Esophagus squamous epithelium (tissue), 5 donors: Measurements from ENCODE around the gene CALHM6. TPM values are rescaled to one million over a fixed set of nuclear protein-coding genes. Genes with fewer than 3 reads are reported as not detected.

ENCODE experiments used
- DNase-seq: peaks from one replicate; lab custom pipeline; 2025; lab: John Stamatoyannopoulos, UW
- H3K27ac ChIP-seq, 4 donors: fragments of 200-600 bp; sonication (generic); one replicate each; pipeline ENCODE4 v1.5.1; 2016 to 2019; ENCODE audit warnings: mild to moderate bottlenecking in 1 of 4
- H3K27me3 ChIP-seq, 4 donors: fragments of 200-600 bp; sonication (generic); 1 replicate in 3 of 4; 2 replicates in 1 of 4; pipeline versions ENCODE4 v1.5.1 to v1.6.0; 2017 to 2021; ENCODE audit warnings: antibody characterized with exemption in 1 of 4
- H3K36me3 ChIP-seq, 3 donors: fragments of 200-600 bp; sonication (generic); one replicate each; pipeline ENCODE4 v1.5.1; 2016 to 2019
- H3K4me1 ChIP-seq, 3 donors: fragments of 200-600 bp; sonication (generic); one replicate each; pipeline ENCODE4 v1.5.1; 2017 to 2019
- H3K4me3 ChIP-seq, 4 donors: fragments of 200-600 bp; sonication (generic); 1 replicate in 3 of 4; 2 replicates in 1 of 4; pipeline ENCODE4 v1.5.1; 2016 to 2019; ENCODE audit warnings: mild to moderate bottlenecking in 2 of 4, moderate library complexity in 1 of 4
- H3K9me3 ChIP-seq, 3 donors: fragments of 200-600 bp; sonication (generic); one replicate each; pipeline ENCODE4 v1.5.1; 2016 to 2019
- POLR2A ChIP-seq, 4 donors: fragments of 450-650 bp; IDR thresholded peaks; one replicate each; pipeline ENCODE4 v1.6.1; 2017; ENCODE audit warnings: antibody characterized with exemption in 4 of 4, mild to moderate bottlenecking in 4 of 4, moderate library complexity in 3 of 4
- WGBS, 2 donors: methylation state at CpG; one replicate each; pipeline ENCODE4 v1.1.5; 2018; 5-methylcytosine and 5-hydroxymethylcytosine counted together
- intact Hi-C: fragments of 100-400 bp; cut with DNase I; formaldehyde crosslinking; loops from one replicate; pipeline ENCODE4 v1.15.0; 2022
- total RNA-seq, 4 donors: library from RNA; depleted of rRNA; stranded (reverse); fragments of >200 nt; gene quantifications; one replicate each; pipeline ENCODE4 v1.1.0, GENCODE V29; 2016
- TF ChIP-seq, protein P1 (sequence below), 6 experiments: fragments of 450-650 bp in 4 of 6; fragments of 200-600 bp in 2 of 6; sonication (generic) in 2 of 6; IDR thresholded peaks; one replicate each; pipeline ENCODE4 v1.5.1; 2016 to 2019; ENCODE audit warnings: antibody characterized with exemption in 6 of 6, mild to moderate bottlenecking in 4 of 6, moderate library complexity in 4 of 6
- donor health status: DM: yes; HTN: yes; CAD: no.

The CALHM6 gene
- total RNA-seq, 4 donors from 2014 or later = 1.4 to 7.8 (median 3.6) TPM

DNA sequence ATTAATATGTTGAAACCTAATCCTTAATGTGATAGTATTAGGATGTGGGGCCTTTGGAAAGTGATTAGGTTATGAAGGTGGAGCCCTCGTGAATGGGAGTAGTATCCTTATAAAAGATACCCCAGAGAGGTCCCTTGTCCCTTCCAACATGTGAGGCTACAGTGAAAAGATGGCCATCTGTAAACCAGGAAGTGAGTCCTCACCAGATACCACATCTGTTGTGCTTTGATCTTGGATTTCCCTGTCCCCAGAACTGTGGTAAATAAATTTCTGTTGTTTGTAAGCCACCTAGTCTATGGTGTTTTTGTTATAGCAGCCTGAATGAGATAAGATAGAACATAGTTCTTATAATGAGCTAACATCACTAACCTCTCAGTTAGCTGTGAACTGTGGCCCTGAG lies 16.6 kb upstream of the CALHM6 start:
- intact Hi-C loops = no loop called here
- no peaks in the 10 kb centered on the region for H3K9me3 ChIP-seq
- DNase-seq = no peak
- no peak overlapping the region for H3K4me3 ChIP-seq
- TF ChIP-seq, protein P1, sequence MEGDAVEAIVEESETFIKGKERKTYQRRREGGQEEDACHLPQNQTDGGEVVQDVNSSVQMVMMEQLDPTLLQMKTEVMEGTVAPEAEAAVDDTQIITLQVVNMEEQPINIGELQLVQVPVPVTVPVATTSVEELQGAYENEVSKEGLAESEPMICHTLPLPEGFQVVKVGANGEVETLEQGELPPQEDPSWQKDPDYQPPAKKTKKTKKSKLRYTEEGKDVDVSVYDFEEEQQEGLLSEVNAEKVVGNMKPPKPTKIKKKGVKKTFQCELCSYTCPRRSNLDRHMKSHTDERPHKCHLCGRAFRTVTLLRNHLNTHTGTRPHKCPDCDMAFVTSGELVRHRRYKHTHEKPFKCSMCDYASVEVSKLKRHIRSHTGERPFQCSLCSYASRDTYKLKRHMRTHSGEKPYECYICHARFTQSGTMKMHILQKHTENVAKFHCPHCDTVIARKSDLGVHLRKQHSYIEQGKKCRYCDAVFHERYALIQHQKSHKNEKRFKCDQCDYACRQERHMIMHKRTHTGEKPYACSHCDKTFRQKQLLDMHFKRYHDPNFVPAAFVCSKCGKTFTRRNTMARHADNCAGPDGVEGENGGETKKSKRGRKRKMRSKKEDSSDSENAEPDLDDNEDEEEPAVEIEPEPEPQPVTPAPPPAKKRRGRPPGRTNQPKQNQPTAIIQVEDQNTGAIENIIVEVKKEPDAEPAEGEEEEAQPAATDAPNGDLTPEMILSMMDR (IDR thresholded peaks at IDR 0.05) = no peak
- TF ChIP-seq POLR2A (IDR thresholded peaks at IDR 0.05) = no peak
- H3K27me3 ChIP-seq = no peaks in the 10 kb centered on the region
- no peak overlapping the region for H3K27ac ChIP-seq
- H3K4me1 ChIP-seq = no peaks in the 10 kb centered on the region
- WGBS, 2 donors = 71 to 90% methylated on average over 1 of the region's 1 CpG
- no peaks in the 10 kb centered on the region for H3K36me3 ChIP-seq

DNA sequence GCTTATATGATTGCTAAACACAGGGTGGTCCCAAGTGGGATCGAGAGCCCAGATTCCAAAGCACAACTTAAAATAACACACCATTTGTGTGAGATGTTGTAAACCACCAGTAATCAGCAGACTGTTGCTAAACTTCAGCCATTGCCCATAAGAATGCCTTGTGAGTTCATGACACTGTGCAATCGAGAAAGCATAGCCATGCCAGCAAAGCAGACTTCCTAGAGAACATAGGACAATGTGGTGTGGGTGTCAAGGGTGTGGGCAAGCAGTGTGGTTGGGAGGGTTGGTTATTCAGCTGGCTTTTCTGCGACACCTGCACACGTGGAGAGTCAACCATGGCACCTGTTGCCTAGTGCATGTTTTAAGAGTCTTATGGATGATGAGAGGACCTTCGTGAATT lies 16.1 kb upstream of the CALHM6 start:
- no peaks in the 10 kb centered on the region for H3K27me3 ChIP-seq
- H3K27ac ChIP-seq = no peak overlapping the region
- no peaks in the 10 kb centered on the region for H3K9me3 ChIP-seq
- 53 to 59% methylated on average over 5 of the region's 5 CpGs for WGBS, 2 donors
- no peaks in the 10 kb centered on the region for H3K4me1 ChIP-seq
- H3K36me3 ChIP-seq = no peaks in the 10 kb centered on the region
- no peak overlapping the region for H3K4me3 ChIP-seq
- TF ChIP-seq POLR2A (IDR thresholded peaks at IDR 0.05) = no peak
- TF ChIP-seq, protein P1 (IDR thresholded peaks at IDR 0.05) = no peak
- DNase-seq = no peak
- intact Hi-C loops = no loop called here

DNA sequence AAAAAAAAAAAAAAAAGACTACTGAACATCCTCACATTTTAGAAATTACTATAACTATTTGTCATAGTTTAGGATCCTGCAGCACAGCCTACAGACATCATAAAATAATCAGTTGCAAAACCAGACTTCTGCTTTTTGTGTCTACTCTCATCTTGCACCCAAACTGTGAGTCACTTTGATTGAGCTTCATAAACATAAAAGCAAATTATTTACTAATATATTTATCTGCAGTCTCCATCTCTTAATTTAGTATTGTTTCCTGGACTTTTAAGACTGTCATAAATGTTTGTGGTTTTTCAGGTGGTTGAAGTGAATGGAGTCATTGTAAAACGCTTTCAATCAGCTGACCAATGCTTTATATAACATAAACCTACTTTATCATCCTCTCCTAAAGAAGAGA lies 14.8 kb upstream of the CALHM6 start:
- Histone ChIP-seq H3K36me3 (no peaks in the 10 kb centered on the region), H3K27ac (no peak overlapping the region), H3K4me1 (peaks cover 0 to 13% (median 8%) of the 10 kb centered on the region in 3 donors), H3K4me3 (no peak overlapping the region), H3K9me3 (no peaks in the 10 kb centered on the region), H3K27me3 (no peaks in the 10 kb centered on the region)
- intact Hi-C loops = no loop called here
- DNase-seq = no peak
- 57 to 81% methylated on average over 1 of the region's 1 CpG for WGBS, 2 donors
- no peak for TF ChIP-seq POLR2A (IDR thresholded peaks at IDR 0.05)
- TF ChIP-seq, protein P1 (IDR thresholded peaks at IDR 0.05) = no peak

DNA sequence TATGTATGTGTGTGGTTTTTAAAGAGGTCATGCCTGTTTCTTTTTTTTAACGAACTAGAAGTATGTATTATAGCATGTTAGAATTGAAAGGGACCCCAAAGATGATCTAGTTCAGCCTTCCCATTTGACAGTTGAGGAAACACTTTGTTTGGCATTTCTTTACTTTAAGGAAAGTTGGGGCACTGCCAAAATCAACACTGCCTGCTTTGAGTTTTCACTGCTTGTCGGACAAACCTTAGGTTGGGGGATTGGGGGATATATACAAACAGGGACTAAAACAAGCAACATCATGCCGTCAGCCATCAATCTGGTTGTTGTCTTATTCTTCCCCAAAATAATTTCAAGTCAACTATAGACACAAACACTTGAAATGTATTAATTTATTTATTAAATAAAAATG lies 14.1 kb upstream of the CALHM6 start:
- no peak for DNase-seq
- Histone ChIP-seq H3K4me3 (no peak overlapping the region), H3K36me3 (no peaks in the 10 kb centered on the region), H3K27ac (no peak overlapping the region), H3K4me1 (peaks cover 0 to 14% (median 8%) of the 10 kb centered on the region in 3 donors), H3K9me3 (no peaks in the 10 kb centered on the region), H3K27me3 (no peaks in the 10 kb centered on the region)
- intact Hi-C loops = no loop called here
- TF ChIP-seq, protein P1 (IDR thresholded peaks at IDR 0.05) = no peak
- 25 to 39% methylated on average over 3 of the region's 3 CpGs for WGBS, 2 donors

DNA sequence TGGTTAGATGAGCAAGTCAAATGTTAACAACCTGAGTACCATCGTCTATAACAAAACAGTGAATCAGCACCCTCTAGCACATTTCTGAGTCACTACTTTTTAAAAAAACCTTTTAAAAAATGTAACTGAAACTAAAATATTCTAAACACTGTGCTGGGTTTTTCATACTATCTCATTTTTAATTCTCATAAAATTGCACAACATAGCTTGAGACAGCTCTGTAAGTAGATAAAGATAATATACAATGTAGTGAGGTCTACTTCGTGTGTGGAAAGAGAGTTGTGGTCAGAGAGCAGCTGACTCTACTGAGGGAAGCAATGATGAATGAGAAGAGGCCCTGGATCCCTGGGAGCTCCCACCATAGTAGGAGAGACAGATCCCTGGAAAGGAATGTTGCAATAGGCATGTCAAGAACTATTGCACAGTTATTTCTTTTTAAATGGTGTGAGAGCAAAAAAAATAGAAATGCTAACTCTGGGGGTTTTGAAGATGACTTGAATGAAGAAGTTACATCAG lies 13.6 kb upstream of the CALHM6 start:
- intact Hi-C loops = no loop called here
- no peak for DNase-seq
- peaks cover 0 to 14% (median 8%) of the 10 kb centered on the region in 3 donors for H3K4me1 ChIP-seq
- 7 to 8% methylated on average over 2 of the region's 2 CpGs for WGBS, 2 donors
- H3K27ac ChIP-seq = peak overlapping the region in 1 of 4 donors; percentile 13
- H3K27me3 ChIP-seq = no peaks in the 10 kb centered on the region
- no peak for TF ChIP-seq POLR2A (IDR thresholded peaks at IDR 0.05)
- TF ChIP-seq, protein P1 (IDR thresholded peaks at IDR 0.05) = no peak
- H3K36me3 ChIP-seq = no peaks in the 10 kb centered on the region
- no peaks in the 10 kb centered on the region for H3K9me3 ChIP-seq
- no peak overlapping the region for H3K4me3 ChIP-seq
